ENCODE measurements around the gene USP34. TPM values are rescaled to one million over a fixed set of nuclear protein-coding genes. Genes with fewer than 3 reads are reported as not detected.

USP34 gene
- total and polyA plus RNA-seq, 9 of the 15 experiments (the other 6 are each of a cell fraction or from before 2014, with no cell fraction given): 19.8 to 108 (median 67.8) TPM

DNA sequence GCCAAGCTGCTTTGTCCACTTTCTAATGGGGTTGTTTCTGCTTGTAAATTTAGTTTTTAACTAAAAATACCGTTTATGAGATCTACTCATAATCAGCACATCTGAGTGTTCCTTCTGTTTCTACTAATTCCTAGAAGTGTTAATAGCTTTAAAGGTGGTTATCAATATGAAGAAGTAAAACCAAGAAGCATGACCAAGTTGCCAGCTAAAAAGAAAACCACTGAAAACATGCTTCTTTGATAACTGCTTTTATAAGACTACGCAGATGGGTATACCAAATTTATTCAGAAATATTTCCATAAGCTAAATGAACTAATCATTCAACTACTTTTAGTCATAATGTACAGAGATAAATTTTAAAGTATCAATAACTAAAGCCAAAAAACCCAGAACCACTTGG is 207.1 kb downstream of the USP34 start:
- CTCF ChIA-PET (ENCODE audit: low intra/inter-chr PET ratio): no interaction called here
- ATAC-seq: no peak

More for the DNA sequence above, 207.1 kb downstream of the USP34 start:
- Histone ChIP-seq H3K4me2 (ENCODE audit: insufficient read depth, low read length) (no peak overlapping the region), H2AFZ (ENCODE audit: low read depth, low read length) (no peak overlapping the region), H3K9me1 (ENCODE audit: control insufficient read depth, insufficient read depth, low read length) (no peaks in the 10 kb centered on the region), H3K4me1 (replicated peaks in 1 of 2; ENCODE audit: control insufficient read depth in 2 of 2, insufficient read depth in 2 of 2, low read length in 2 of 2) (no peaks in the 10 kb centered on the region), H3K27ac (ENCODE audit: extremely low read depth, low read depth, low read length) (no peak overlapping the region), H3K9me3 (replicated peaks; ENCODE audit: control insufficient read depth, insufficient read depth, low read depth, low read length) (no peaks in the 10 kb centered on the region), H3K27me3 (ENCODE audit: control insufficient read depth in 2 of 2, insufficient read depth in 2 of 2, low read length in 2 of 2) (no peaks in the 10 kb centered on the region), H4K20me1 (replicated peaks; ENCODE audit: control insufficient read depth, insufficient read depth, low read length) (no peaks in the 10 kb centered on the region), H3K79me2 (ENCODE audit: control insufficient read depth, insufficient read depth, low read length) (no peaks in the 10 kb centered on the region), H3K36me3 (ENCODE audit: control insufficient read depth, insufficient read depth, low read length) (peaks cover 70% of the 10 kb centered on the region), H3K4me3 (no peak overlapping the region), H3K9ac (ENCODE audit: insufficient read depth in 1 of 2, low read depth in 2 of 2, low read length in 2 of 2) (no peak overlapping the region)
- in situ Hi-C loops (cut with MboI) (no loop called here), intact Hi-C loops (cut with micrococcal nuclease) (no loop called here)
- WGBS (ENCODE audit: insufficient coverage, low coverage, missing lambda C conversion rate): 65% methylated on average over 2 of the region's 2 CpGs
- POLR2A ChIA-PET: interaction anchor here (0.8 to 1.4 kb wide), 3 partner anchors 8 to 12 kb away, joined by 3 to 5 read pairs (median 3); no protein-coding TSS in a partner anchor
- BruUV-seq (replicated peaks): no TSS peak
- FAIRE-seq (no peak), DNase-seq (ENCODE audit: extremely low read depth in 1 of 4, low spot score in 3 of 4) (no peak)
- TF ChIP-seq PHTF2 (CRISPR knock-in tag; IDR thresholded peaks at IDR 0.05) (no peak), NCOA6 (IDR thresholded peaks at IDR 0.05) (no peak), ZNF431 (CRISPR knock-in tag; IDR thresholded peaks at IDR 0.05) (no peak)
- TF ChIP-seq, protein P1, sequence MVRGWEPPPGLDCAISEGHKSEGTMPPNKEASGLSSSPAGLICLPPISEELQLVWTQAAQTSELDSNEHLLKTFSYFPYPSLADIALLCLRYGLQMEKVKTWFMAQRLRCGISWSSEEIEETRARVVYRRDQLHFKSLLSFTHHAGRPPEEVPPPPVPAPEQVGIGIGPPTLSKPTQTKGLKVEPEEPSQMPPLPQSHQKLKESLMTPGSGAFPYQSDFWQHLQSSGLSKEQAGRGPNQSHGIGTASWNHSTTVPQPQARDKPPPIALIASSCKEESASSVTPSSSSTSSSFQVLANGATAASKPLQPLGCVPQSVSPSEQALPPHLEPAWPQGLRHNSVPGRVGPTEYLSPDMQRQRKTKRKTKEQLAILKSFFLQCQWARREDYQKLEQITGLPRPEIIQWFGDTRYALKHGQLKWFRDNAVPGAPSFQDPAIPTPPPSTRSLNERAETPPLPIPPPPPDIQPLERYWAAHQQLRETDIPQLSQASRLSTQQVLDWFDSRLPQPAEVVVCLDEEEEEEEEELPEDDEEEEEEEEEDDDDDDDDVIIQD (CRISPR knock-in tag; IDR thresholded peaks at IDR 0.05): no peak
- TF ChIP-seq, protein P2, sequence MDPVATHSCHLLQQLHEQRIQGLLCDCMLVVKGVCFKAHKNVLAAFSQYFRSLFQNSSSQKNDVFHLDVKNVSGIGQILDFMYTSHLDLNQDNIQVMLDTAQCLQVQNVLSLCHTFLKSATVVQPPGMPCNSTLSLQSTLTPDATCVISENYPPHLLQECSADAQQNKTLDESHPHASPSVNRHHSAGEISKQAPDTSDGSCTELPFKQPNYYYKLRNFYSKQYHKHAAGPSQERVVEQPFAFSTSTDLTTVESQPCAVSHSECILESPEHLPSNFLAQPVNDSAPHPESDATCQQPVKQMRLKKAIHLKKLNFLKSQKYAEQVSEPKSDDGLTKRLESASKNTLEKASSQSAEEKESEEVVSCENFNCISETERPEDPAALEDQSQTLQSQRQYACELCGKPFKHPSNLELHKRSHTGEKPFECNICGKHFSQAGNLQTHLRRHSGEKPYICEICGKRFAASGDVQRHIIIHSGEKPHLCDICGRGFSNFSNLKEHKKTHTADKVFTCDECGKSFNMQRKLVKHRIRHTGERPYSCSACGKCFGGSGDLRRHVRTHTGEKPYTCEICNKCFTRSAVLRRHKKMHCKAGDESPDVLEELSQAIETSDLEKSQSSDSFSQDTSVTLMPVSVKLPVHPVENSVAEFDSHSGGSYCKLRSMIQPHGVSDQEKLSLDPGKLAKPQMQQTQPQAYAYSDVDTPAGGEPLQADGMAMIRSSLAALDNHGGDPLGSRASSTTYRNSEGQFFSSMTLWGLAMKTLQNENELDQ (CRISPR knock-in tag; IDR thresholded peaks at IDR 0.05; ENCODE audit: borderline replicate concordance): no peak

Data from K562 (cell line).